ENCODE results near the gene PTPRG.

PTPRG gene

DNA sequence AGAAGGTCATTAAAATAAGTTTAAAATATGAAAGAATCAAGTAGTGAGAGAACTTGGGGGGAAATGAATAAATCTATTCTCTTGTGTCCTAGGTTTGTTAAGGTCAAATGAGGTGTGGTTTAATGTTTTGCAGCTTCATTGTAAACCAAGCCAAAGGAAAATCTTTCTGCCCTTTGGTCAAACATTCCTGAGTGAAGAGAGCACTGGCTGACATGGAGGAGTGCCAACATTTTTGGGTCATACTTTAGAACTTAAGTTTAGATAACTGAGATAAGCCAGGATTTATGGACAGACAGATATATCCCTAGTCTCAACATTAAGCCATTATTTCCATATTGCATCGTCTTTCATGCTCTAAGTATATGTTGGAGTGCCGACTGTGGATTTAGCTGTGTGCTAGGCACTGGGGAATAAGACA is 66.4 kb downstream of the PTPRG start:
- intact Hi-C loops (cut with micrococcal nuclease): no loop called here
- H3K36me3 Mint-ChIP-seq (ENCODE audit: low read depth): no peaks in the 10 kb centered on the region
- no peaks in the 10 kb centered on the region for H3K9me3 Mint-ChIP-seq
- no peaks in the 10 kb centered on the region for H3K27me3 Mint-ChIP-seq
- H3K4me1 Mint-ChIP-seq (ENCODE audit: low read depth): no peaks in the 10 kb centered on the region
- H3K27ac Mint-ChIP-seq: no peak overlapping the region
- no peak overlapping the region for H3K4me3 Mint-ChIP-seq

DNA sequence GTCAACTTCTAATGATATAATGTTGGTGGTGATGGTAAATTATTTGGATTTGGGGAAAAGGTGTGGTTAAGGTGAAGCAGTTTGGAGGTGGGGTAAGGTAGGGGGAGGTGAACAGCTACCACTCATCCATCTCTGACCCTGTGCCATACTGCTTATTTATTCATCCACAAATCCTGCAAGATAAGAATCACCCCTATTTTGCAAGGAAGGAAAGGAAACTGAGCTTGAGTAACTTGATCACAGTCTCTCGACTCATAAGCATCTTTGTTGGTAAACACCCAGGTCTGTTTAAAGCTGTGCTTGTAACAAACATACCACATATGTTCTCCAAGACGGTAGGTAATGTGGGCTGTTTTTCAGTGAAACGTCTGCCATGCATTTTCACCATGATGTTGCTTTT is 67.3 kb downstream of the PTPRG start:
- Mint-ChIP-seq H3K27me3 (no peaks in the 10 kb centered on the region), H3K4me3 (no peak overlapping the region), H3K27ac (no peak overlapping the region), H3K9me3 (no peaks in the 10 kb centered on the region), H3K36me3 (ENCODE audit: low read depth) (no peaks in the 10 kb centered on the region), H3K4me1 (ENCODE audit: low read depth) (no peaks in the 10 kb centered on the region)
- intact Hi-C loops (cut with micrococcal nuclease): no loop called here

DNA sequence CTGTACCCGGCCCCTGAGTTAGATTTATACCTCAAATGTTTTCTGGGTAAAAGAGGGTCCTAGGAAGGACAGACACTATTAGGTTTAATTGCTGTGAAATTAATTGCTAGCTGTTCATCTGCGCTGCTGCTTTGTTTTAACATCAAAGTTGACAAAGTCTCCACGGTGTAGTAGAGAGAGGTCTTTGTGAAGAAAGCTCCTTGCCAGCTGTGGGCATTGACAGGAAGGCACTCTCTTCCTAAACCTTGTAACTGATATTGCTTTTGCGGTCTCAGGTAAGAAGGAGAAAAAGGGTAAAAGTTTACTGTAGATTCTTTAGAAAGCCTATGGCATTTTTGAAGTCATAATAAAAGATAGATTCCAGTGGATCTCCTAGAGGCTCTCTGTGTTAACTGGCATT is 68.1 kb downstream of the PTPRG start:
- Mint-ChIP-seq H3K27ac (no peak overlapping the region), H3K4me3 (no peak overlapping the region), H3K27me3 (no peaks in the 10 kb centered on the region), H3K4me1 (ENCODE audit: low read depth) (no peaks in the 10 kb centered on the region), H3K9me3 (no peaks in the 10 kb centered on the region), H3K36me3 (ENCODE audit: low read depth) (no peaks in the 10 kb centered on the region)
- intact Hi-C loops (cut with micrococcal nuclease): no loop called here

DNA sequence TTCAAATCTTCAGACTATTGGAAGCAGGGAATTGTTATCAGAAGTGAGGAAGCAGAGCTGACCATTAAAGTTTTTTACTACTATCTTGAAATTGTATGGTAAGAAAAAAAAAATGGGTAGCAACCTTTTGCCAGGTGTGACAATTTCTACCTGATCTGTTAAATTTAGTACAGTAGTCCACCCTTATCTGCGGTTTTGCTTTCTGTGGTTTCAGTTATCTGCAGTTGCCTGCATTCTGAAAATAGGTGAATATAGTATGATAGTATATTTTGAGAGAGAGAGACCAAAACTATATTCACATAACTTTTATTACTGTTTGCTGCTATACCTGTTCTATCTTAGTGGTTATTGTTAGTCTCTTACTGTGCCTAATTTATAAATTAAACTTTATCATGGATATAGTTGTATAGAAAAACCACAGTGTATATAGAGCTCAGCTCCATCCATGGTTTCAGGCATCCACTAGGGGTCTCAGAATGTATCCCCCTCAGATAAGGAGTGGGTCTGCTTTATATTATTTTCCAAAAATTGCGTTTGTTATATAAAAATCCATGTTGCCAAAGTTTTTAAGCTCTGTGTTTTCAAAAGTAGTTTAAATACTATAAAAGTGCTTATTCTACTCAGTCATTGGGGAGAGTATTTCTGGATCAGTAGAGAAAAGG is 69.9 kb downstream of the PTPRG start:
- H3K27ac Mint-ChIP-seq: no peak overlapping the region
- H3K4me1 Mint-ChIP-seq (ENCODE audit: low read depth): no peaks in the 10 kb centered on the region
- H3K36me3 Mint-ChIP-seq (ENCODE audit: low read depth): no peaks in the 10 kb centered on the region
- H3K4me3 Mint-ChIP-seq: no peak overlapping the region
- no peaks in the 10 kb centered on the region for H3K9me3 Mint-ChIP-seq
- no peaks in the 10 kb centered on the region for H3K27me3 Mint-ChIP-seq
- intact Hi-C loops (cut with micrococcal nuclease): no loop called here

DNA sequence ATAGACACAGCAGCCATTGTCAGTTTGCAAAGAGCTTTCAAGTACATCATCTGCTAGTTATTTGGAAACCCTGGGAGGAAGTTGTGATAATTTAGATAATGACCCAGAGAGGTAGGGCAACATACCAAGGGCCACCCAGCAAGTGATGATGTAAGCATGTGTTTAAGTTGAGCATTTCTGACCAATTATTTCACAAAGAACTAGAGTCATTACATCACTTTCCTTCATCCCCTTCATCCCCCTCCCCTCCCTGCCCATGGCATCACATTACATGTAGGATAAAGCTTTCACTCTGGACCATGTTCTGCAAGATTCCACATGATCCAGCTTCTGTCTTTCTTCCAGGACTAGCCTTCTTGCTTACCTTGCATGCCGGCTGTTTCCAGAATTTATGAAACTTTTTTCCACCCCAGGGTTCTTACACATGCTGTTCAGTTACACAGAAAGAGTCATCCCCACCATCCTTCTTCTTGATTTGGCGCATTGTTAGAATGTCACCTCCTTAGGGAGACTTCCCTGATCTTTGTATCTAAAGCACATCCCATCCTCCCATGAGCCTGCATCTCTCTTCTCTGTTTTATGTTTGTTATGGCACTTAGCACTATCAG is 71.3 kb downstream of the PTPRG start:
- Mint-ChIP-seq H3K4me1 (ENCODE audit: low read depth) (no peaks in the 10 kb centered on the region), H3K36me3 (ENCODE audit: low read depth) (no peaks in the 10 kb centered on the region), H3K9me3 (no peaks in the 10 kb centered on the region), H3K27me3 (no peaks in the 10 kb centered on the region), H3K4me3 (no peak overlapping the region), H3K27ac (no peak overlapping the region)
- intact Hi-C loops (cut with micrococcal nuclease): no loop called here

DNA sequence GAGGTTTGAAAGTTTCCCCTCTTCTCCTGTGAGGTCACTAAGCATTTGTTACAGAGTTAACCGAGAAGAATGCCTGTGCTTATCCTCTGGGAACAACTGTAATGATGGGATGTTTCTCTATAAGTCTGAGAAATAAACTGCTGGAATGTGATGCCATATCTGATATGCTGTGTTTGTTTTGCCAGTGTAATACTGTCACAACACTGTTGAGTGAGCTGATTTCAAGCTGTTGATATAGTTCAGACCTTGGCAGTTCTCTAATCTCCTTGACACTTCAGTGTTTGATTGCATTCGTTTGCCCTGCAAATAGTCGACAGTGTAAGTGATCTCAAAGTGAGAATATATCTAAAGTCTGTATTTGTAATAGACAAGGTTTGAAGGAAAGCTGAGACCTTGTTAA is 73.3 kb downstream of the PTPRG start:
- no peaks in the 10 kb centered on the region for H3K9me3 Mint-ChIP-seq
- no peaks in the 10 kb centered on the region for H3K4me1 Mint-ChIP-seq (ENCODE audit: low read depth)
- H3K36me3 Mint-ChIP-seq (ENCODE audit: low read depth): no peaks in the 10 kb centered on the region
- intact Hi-C loops (cut with micrococcal nuclease): no loop called here
- no peak overlapping the region for H3K27ac Mint-ChIP-seq
- H3K4me3 Mint-ChIP-seq: no peak overlapping the region
- H3K27me3 Mint-ChIP-seq: no peaks in the 10 kb centered on the region

DNA sequence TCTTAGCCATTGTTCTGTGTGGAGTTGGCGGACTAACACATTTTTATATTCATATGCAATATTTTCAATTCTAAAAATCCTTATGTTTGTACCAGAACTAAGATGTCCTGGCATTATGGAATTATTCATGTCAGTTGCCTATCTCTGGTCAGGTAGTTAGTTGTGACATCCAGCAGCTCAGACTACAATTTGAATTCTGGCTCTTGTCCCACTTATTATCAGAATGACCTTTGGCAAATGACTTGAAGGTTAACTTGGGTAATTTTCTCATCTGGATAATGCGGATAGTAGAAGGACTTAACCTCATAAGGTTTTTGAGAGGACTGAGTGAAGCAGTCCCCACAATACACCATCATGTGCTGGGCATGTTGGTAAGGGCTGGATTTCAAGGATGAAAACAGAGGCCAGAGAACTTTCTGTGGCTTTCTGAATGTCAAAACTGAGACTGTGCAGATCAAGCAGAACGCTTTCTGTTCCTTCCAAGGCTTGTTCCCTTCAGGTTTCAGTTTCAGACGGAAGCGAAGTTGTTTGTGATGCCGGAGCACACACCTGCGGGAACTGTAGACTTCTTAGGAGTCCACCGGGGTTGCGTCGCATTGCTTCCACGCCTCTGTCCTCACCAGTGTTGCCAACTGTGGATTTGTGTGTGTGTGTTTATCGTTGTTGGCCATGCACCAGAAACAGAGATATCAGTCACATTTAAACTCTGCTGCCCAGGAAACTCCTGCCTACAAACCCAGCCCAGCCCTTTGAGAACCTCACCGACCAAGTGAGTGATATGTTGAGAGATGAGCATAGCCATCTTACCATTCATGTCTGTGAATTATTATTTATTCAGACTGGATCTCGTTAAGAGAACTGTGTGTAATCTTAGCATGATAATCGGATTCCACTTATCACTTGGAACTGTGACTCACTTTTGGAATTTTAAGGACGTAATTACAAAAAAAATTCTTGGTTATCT is 76.0 kb downstream of the PTPRG start:
- intact Hi-C loops (cut with micrococcal nuclease): no loop called here
- H3K4me3 Mint-ChIP-seq: no peak overlapping the region

DNA sequence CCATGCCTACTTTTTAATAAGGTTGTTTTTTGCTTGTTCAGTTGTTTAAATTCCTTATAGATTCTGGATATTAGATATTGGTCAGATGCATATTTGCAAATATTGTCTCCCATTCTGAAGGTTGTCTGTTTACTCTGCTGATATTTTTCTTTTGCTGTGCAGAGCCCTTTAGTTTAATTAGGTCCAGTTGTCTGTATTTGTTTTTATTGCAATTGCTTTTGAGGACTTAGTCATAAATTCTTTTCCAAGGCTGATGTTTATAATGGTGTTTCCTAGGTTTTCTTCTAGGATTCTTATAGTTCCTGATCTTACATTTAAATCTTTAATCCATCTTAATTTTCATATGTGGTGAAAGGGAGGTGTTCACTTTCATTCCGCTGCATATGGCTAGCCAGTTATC is 77.4 kb downstream of the PTPRG start:
- H3K9me3 Mint-ChIP-seq: peaks cover 5% of the 10 kb centered on the region
- H3K36me3 Mint-ChIP-seq (ENCODE audit: low read depth): no peaks in the 10 kb centered on the region
- H3K4me1 Mint-ChIP-seq (ENCODE audit: low read depth): no peaks in the 10 kb centered on the region
- no peak overlapping the region for H3K27ac Mint-ChIP-seq
- no peak overlapping the region for H3K4me3 Mint-ChIP-seq
- H3K27me3 Mint-ChIP-seq: no peaks in the 10 kb centered on the region
- intact Hi-C loops (cut with micrococcal nuclease): no loop called here

More for the DNA sequence above, 76.0 kb downstream of the PTPRG start:
- no peaks in the 10 kb centered on the region for H3K9me3 Mint-ChIP-seq
- H3K27ac Mint-ChIP-seq: no peak overlapping the region
- no peaks in the 10 kb centered on the region for H3K36me3 Mint-ChIP-seq (ENCODE audit: low read depth)
- no peaks in the 10 kb centered on the region for H3K27me3 Mint-ChIP-seq
- H3K4me1 Mint-ChIP-seq (ENCODE audit: low read depth): no peaks in the 10 kb centered on the region

DNA sequence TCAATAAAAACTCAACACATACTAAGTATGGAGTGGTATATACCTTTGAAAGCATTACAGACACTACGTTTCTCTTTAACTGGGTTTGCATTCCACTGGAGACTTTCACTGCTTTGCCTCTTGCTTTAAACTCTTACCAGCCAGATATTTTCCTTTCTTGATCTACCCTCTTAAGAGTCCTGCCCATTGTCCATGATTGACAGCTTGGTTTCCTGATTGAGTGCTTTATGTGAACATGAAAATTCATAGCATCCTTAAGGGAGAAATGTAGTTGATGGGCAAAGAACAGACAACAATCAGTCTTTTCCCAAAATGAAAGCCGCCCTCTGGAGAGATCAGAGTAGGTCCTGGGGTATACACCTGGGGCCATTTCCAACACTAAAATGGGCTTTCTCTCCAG is 78.6 kb downstream of the PTPRG start:
- no peak overlapping the region for H3K4me3 Mint-ChIP-seq
- intact Hi-C loops (cut with micrococcal nuclease): no loop called here
- H3K27ac Mint-ChIP-seq: no peak overlapping the region
- no peaks in the 10 kb centered on the region for H3K27me3 Mint-ChIP-seq
- H3K4me1 Mint-ChIP-seq (ENCODE audit: low read depth): no peaks in the 10 kb centered on the region
- H3K36me3 Mint-ChIP-seq (ENCODE audit: low read depth): no peaks in the 10 kb centered on the region
- peaks cover 5% of the 10 kb centered on the region for H3K9me3 Mint-ChIP-seq

DNA sequence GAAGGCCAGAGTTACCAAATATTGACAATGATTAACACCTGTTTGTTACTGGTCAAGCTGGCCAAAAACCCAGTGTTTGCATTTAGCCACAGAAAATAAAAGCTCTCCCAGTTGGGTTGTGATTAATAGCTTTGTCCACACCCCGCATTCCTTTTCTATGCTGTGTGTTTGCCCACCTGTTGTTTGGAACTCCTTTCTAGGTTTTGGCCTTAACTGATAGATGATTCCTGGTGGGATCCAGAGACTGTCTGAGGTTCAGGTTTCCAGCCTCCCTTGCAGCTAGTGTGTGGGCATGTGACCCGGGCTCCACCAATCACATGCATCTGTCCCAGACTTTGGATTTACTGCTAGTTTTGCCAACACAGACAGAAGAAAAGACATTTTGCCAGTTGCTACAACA is 83.8 kb downstream of the PTPRG start:
- Mint-ChIP-seq H3K36me3 (ENCODE audit: low read depth) (no peaks in the 10 kb centered on the region), H3K27ac (no peak overlapping the region), H3K4me3 (no peak overlapping the region), H3K9me3 (peaks cover 25% of the 10 kb centered on the region), H3K27me3 (no peaks in the 10 kb centered on the region), H3K4me1 (ENCODE audit: low read depth) (no peaks in the 10 kb centered on the region)
- intact Hi-C loops (cut with micrococcal nuclease): no loop called here

DNA sequence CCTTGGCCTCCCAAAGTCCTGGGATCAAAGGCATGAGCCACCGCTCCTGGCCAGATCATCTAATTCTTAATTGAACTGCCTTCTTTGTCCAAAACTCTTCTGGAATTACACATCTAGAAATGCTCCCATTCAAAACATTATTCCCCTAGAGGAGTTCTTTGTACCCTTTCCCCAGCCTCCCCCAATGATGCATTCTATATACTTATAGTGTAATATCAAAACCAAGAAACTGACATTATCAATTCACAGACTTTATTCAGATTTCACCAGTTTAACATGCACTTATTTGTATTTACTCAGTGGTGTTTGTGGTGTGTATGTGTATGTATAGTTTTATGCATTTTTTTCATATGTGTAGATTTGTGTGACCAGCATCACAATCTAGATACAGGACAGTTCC is 85.0 kb downstream of the PTPRG start:
- H3K36me3 Mint-ChIP-seq (ENCODE audit: low read depth): no peaks in the 10 kb centered on the region
- H3K4me1 Mint-ChIP-seq (ENCODE audit: low read depth): no peaks in the 10 kb centered on the region
- H3K27ac Mint-ChIP-seq: no peak overlapping the region
- H3K4me3 Mint-ChIP-seq: no peak overlapping the region
- peaks cover 25% of the 10 kb centered on the region for H3K9me3 Mint-ChIP-seq
- intact Hi-C loops (cut with micrococcal nuclease): no loop called here
- H3K27me3 Mint-ChIP-seq: no peaks in the 10 kb centered on the region

DNA sequence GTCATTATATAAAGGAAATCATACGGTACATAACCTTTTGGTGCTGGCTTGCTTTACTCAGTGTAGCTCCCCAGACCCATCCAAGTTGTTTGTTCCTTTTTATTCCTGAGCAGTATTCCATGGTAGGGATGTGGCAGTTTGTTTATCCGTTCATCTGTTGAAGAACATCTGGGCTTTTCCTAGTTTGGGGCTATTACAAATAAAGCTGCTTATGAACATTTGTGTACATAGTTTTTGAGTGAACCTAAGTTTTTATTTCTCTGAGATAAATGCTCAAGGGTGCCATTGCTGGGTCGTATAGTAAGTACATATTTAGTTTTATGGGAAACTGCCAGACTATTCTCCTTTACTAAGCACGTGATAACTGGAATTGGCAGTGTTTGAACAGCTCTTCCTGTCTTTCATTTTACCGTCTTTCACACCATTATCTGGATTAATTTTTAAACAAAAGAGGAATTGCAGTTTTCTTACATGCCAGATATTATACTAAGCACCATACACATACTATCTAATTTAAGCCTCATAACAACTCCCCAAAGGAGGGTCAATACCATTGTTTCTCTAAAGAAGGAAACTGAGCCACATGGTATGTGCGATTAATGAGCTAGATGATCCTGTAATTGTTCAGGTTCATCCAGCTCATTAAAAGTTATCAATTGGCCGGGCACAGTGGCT is 85.6 kb downstream of the PTPRG start:
- Mint-ChIP-seq H3K4me3 (no peak overlapping the region), H3K27ac (no peak overlapping the region), H3K4me1 (ENCODE audit: low read depth) (no peaks in the 10 kb centered on the region), H3K9me3 (peaks cover 25% of the 10 kb centered on the region), H3K36me3 (ENCODE audit: low read depth) (no peaks in the 10 kb centered on the region), H3K27me3 (no peaks in the 10 kb centered on the region)
- intact Hi-C loops (cut with micrococcal nuclease): no loop called here

DNA sequence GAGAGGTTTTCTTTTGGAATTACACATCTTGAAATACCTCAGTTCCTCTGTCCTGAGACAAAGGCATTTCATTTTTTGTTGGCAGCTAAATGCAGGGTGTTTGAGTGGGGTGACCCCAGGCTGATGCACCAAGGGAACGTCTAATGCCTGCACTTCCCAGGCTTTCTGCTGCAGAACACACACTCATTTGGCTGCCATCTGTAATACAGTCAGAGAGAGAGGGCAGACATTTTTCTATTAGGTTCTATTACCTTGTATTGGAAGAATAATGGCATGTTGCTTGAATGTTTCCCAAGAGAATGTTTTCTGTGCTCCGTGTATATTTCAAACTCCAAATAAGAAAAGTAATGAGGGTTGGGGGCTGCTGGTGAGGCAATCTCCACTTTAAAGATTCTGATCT is 87.1 kb downstream of the PTPRG start:
- no peaks in the 10 kb centered on the region for H3K36me3 Mint-ChIP-seq (ENCODE audit: low read depth)
- no peak overlapping the region for H3K4me3 Mint-ChIP-seq
- H3K27me3 Mint-ChIP-seq: no peaks in the 10 kb centered on the region
- no peaks in the 10 kb centered on the region for H3K4me1 Mint-ChIP-seq (ENCODE audit: low read depth)
- intact Hi-C loops (cut with micrococcal nuclease): no loop called here
- no peak overlapping the region for H3K27ac Mint-ChIP-seq
- H3K9me3 Mint-ChIP-seq: peaks cover 20% of the 10 kb centered on the region

Data from dendritic cell treated with granulocyte-macrophage colony-stimulating factor and Interleukin-4, amounts not matched to agents 40 ng/mL and 50 ng/mL, for 4 days (primary cell).